HG03442 (cell line): ENCODE data around the gene CPB2.

Experiments
- ATAC-seq: cut with Tn5 transposase; IDR thresholded peaks from one replicate; pipeline ENCODE4 v1.9.1; 2021; ENCODE audit warnings: mild to moderate bottlenecking, moderate library complexity; ENCODE audit not compliant: unreplicated experiment

The CPB2 gene

GRCh38 chr13:46104868-46105267, at the start of gene CPB2:
Gene CPB2, minus strand, starts transcription at chr13:46105033. Its CDS starts 24 bp downstream, at chr13:46105009.
- ATAC-seq: no peak

- ATAC-seq: no peak
Measured at GRCh38 chr13:46154136-46154801, 49.4 kb upstream of the CPB2 start.

GRCh38 chr13:46152627-46153328, 47.9 kb upstream of the CPB2 start:
- no peak for ATAC-seq

GRCh38 chr13:46150134-46150693, 45.4 kb upstream of the CPB2 start:
- ATAC-seq: no peak

- no peak for ATAC-seq
Measured at GRCh38 chr13:46149272-46150133, 44.7 kb upstream of the CPB2 start.

- ATAC-seq: no peak
Measured at GRCh38 chr13:46146898-46147297, 42.1 kb upstream of the CPB2 start.

- no peak for ATAC-seq
Measured at GRCh38 chr13:46145950-46146349, 41.1 kb upstream of the CPB2 start.

- ATAC-seq: no peak
Measured at GRCh38 chr13:46145135-46145534, 40.3 kb upstream of the CPB2 start.

- no peak for ATAC-seq
Measured at GRCh38 chr13:46143184-46143701, 38.4 kb upstream of the CPB2 start.

GRCh38 chr13:46142776-46143175, 37.9 kb upstream of the CPB2 start:
- ATAC-seq: no peak

GRCh38 chr13:46140044-46140443, 35.2 kb upstream of the CPB2 start:
- ATAC-seq: no peak

- no peak for ATAC-seq
Measured at GRCh38 chr13:46137627-46138317, 32.9 kb upstream of the CPB2 start.

GRCh38 chr13:46136688-46137087, 31.9 kb upstream of the CPB2 start:
- no peak for ATAC-seq

GRCh38 chr13:46134961-46135522, 30.2 kb upstream of the CPB2 start:
- ATAC-seq: no peak

- no peak for ATAC-seq
Measured at GRCh38 chr13:46134494-46134893, 29.7 kb upstream of the CPB2 start.

GRCh38 chr13:46132109-46132508, 27.3 kb upstream of the CPB2 start:
- no peak for ATAC-seq

- no peak for ATAC-seq
Measured at GRCh38 chr13:46131705-46132104, 26.9 kb upstream of the CPB2 start.

- ATAC-seq: no peak
Measured at GRCh38 chr13:46129955-46130618, 25.3 kb upstream of the CPB2 start.

- no peak for ATAC-seq
Measured at GRCh38 chr13:46129124-46129523, 24.3 kb upstream of the CPB2 start.
